Stimulated activated CD4-positive, alpha-beta T cell treated with anti-CD3 and anti-CD28 coated beads, Interleukin-1b, Interleukin-23, amount 100 ng/mL, for 1 hour (primary cell): ENCODE results near the gene ACSM2B.
"Not testable (repeated sequence)": the region's sequence is repeated elsewhere in the genome, so short reads cannot be mapped to it uniquely, and the experiment has no call there.

Experiments used
- DNase-seq, 2 donors: peaks; one replicate each; pipeline ENCODE4 v3.0.0-alpha.2; 2020; ENCODE audit warnings: low read depth in 2 of 2

The ACSM2B gene

DNA sequence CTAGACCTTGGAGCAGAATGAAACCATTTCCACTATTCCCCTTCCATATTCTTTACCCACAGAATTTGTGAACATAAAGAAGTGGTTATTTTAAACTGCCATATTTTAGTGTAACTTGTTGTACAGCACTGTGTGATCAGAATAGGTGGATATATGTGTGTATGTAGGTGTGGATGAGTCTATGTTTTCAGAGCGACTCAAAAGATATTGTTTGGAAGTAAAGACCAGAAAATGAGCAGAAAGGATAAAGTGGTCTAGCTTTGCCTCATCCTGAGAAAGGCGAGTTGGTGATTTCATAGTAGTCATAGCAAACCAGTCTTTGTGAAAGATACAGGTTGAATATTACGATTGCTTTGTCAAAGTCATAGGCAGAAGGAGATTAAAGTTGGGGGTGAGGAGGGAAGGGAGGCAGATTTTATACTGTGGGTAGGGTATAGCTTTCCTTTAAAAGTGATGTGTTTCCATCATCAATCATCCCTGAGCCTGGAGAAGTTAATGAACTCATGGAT, 43.8 kb downstream of the ACSM2B start:
- not testable (repeated sequence) for DNase-seq

- not testable (repeated sequence) for DNase-seq
Observed at GRCh38 chr16:20531795-20532194, 44.4 kb downstream of the ACSM2B start.

- no peak for DNase-seq
Observed at GRCh38 chr16:20520103-20520502, 56.1 kb downstream of the ACSM2B start.

- no peak for DNase-seq
Observed at GRCh38 chr16:20519231-20519630, 56.9 kb downstream of the ACSM2B start.

GRCh38 chr16:20517149-20517548, 59.0 kb downstream of the ACSM2B start:
- no peak for DNase-seq

DNA sequence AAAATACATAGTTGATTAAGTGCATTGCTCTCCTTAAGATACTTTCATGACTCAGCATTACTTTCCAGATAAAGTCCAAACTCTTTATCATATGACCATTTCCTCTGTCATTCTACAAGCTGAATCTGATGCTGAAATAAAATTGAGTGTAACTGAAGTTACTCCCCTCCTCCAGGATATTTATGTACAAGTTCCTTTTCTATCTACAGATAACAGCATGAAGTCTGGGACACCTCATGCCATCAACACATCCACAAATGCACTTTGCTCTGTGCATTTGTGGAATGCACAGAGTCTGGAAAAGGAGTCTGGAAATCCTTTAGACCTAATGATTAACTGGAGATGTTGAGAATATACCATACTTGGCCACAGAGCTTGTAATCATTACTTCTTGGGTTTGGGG, 60.5 kb downstream of the ACSM2B start:
- DNase-seq = no peak

- no peak for DNase-seq
Observed at GRCh38 chr16:20510323-20510722, 65.8 kb downstream of the ACSM2B start.

GRCh38 chr16:20507280-20507679, 68.9 kb downstream of the ACSM2B start:
- DNase-seq = no peak

DNA sequence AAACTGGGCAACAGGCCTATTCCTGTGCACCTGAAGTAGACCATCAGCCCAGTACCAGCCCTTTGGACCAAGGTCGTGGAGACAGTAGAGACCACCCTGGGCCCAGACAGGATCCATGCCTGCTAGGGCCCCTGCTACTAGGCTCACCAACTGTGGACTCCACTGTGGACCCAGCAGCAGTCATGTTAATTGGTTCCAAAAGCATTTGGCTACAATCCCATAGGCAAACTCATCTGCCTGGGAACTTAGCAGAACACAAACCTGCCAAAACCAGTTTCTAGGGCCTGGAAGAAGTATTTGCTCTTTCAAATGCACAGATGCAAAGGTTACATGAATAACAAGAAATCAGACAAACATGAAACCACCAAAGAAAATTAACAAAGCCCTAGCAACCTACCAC, 71.7 kb downstream of the ACSM2B start:
- no peak for DNase-seq

- DNase-seq = not testable (repeated sequence)
Observed at GRCh38 chr16:20491448-20491847, 84.7 kb downstream of the ACSM2B start.

DNA sequence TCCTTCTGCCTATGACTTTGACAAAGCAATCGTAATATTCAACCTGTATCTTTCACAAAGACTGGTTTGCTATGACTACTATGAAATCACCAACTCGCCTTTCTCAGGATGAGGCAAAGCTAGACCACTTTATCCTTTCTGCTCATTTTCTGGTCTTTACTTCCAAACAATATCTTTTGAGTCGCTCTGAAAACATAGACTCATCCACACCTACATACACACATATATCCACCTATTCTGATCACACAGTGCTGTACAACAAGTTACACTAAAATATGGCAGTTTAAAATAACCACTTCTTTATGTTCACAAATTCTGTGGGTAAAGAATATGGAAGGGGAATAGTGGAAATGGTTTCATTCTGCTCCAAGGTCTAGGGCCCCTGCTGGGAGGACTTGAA, 85.2 kb downstream of the ACSM2B start:
- DNase-seq = not testable (repeated sequence)
